Motor neuron (in vitro differentiated cells): Measurements from ENCODE around the gene REN. TPM values are rescaled to one million over a fixed set of nuclear protein-coding genes. Genes with fewer than 3 reads are reported as not detected.

Experiments
- ATAC-seq, 8 experiments: fragments of 200-7000 bp; cut with Tn5 transposase; replicated peaks in 6 of 8; 2 replicates each; pipeline ENCODE4 v1.8.0; 2021; ENCODE audit warnings: mild to moderate bottlenecking in 8 of 8, moderate library complexity in 8 of 8
- H3K27ac ChIP-seq, 2 donors: fragments of 250-450 bp; sonication (Bioruptor Pico); 2 replicates each; pipeline ENCODE4 v1.9.0; 2021; ENCODE audit warnings: antibody characterized with exemption in 2 of 2, mild to moderate bottlenecking in 2 of 2, moderate library complexity in 1 of 2
- H3K4me1 ChIP-seq, 2 donors: fragments of 250-450 bp; sonication (Bioruptor Pico); replicated peaks in 1 of 2; 2 replicates each; pipeline ENCODE4 v1.6.1; 2021; ENCODE audit warnings: antibody characterized with exemption in 2 of 2, mild to moderate bottlenecking in 2 of 2, moderate library complexity in 1 of 2
- H3K4me3 ChIP-seq, 5 donors: fragments of 250-450 bp; sonication (Bioruptor Pico); 2 replicates each; pipeline ENCODE4 v1.9.0; 2021; ENCODE audit warnings: antibody characterized with exemption in 5 of 5, mild to moderate bottlenecking in 5 of 5, moderate library complexity in 4 of 5
- WGBS, 10 experiments: fragments of 450-650 bp; shearing (Covaris generic); methylation state at CpG; one replicate each; pipeline ENCODE4 v1.0.0; 2022; 5-methylcytosine and 5-hydroxymethylcytosine counted together
- in situ Hi-C, 9 experiments: fragments of 400-800 bp; cut with MboI; loops; one replicate each; pipeline ENCODE4 v1.15.0; 2021; ENCODE audit warnings: low sequenced_read_pairs in 9 of 9, low pct_unique_long_range_greater_than_20kb in 2 of 9; ENCODE audit not compliant: unreplicated experiment in 9 of 9
- total RNA-seq, 8 experiments: library from RNA; unstranded; fragments of 300-600 nt; gene quantifications; 2 replicates each; pipeline versions ENCODE4 v1.2.3 to v1.2.4, GENCODE V29; 2022

REN gene
- under 1 TPM in 3 of 8 experiments, not detected in 5; 0.25 to 0.75 (median 0.33) TPM for total RNA-seq

DNA sequence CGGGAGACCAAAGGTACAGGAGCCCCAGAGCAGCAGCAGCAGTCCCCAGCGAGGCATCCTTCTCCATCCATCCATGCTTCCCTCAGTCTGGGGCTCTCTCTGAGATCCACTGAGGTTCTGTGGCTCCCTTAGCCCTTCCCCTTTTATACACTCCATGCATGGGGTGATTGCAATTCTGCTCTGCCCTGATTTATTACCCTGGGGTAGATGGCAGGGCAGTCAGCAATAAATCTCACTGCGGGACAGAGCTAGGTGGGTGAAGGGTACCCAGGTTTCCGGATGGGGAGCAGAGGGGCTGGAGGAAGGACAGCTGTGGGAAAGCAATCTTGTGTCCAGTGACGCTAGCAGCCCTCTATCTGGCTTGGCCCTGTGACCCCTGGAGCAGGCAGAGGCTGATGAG, at the start of gene REN:
TSS of gene REN (minus strand) at position 119 of the 400 bp plus-strand sequence. CDS start at position 75, 44 bp downstream.
- Histone ChIP-seq H3K27ac (peak within 1 kb of the TSS in 1 of 2 donors; percentile 49), H3K4me3 (no peak within 1 kb of the TSS), H3K4me1 (peaks cover 9 to 14% of the 10 kb centered on the region in 2 donors)
- WGBS, 10 experiments: 0 to 71% (median 58%) methylated on average over 1 to 5 of the region's 5 CpGs; no CpG with 5 or more reads in 4 of the 10 experiments
- peak in 4 of 8 experiments; percentile 27 to 72 (median 61) for ATAC-seq
- in situ Hi-C loops: loop anchor here in 8 of 9 experiments (10.0 to 25.0 kb wide), 3 partner anchors 196 to 346 kb away; partner anchors contain the start of genes PLEKHA6 (in 6 of the 8) and MDM4 (in 1 of the 8)

DNA sequence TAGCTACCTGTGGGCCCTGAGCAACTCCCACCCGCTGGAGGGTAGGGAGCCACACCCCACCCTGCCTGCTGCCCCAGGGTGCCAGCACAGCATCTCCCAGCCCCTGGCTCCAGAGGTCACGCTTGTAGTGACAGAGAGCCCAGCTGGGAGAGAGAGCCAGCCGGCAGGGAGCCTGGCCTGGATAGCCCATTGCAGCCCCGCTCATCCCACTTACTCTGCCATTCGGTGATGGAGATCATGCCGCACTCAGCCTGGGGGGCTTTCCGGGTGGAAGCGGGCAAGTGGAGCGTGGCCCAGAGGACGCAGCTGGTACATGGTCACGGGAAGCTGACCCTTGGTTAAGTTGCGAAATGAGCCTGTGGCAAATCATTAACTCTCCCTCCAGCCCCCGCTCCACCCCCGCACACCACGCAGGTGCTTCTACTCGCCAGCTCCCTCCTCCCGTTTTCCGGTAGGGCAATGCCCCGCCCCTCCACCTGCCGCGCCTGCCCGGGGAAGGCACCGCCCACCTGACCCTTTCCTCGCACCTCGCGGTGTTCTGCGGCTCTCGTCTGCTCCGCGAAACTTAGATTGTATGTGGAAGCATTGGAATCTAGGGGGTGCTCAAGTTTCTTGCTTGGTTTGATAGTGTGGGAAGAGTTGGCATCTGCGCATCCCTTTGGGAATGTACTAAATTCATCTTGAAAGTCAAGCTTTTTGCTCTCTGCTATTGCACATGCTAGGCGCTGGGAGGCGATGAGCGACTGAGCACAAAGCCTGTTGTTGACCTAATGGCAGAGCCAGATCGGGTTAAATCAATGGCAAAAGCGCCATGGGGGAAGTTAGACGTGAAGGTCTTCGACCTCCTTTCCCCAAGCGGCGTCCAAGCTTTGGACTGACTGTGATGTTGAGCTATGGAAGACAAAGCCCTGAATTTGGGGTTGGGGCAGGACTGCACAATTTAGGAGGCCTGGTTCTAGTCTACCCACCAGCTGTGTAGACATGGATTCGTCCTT, 47.8 kb upstream of the REN start, which contains the start of gene GOLT1A:
TSS of gene GOLT1A (minus strand) at position 321 of the 995 bp plus-strand sequence. CDS start at position 239, 82 bp downstream.
- Histone ChIP-seq H3K27ac (peak within 1 kb of the TSS in 1 of 2 donors; percentile 3), H3K4me3 (peak within 1 kb of the TSS in 3 of 5 donors; percentile 4 to 6 (median 5)), H3K4me1 (peaks cover 0 to 12% of the 10 kb centered on the region in 2 donors)
- peak; percentile 73 to 96 (median 88) for ATAC-seq
- in situ Hi-C loops: loop anchor here in 1 of 9 experiments (25.0 kb wide), 1 partner anchor 173 kb away; no protein-coding TSS in a partner anchor
- WGBS, 10 experiments: 0 to 37% (median 15%) methylated on average over 1 to 31 of the region's 41 CpGs

DNA sequence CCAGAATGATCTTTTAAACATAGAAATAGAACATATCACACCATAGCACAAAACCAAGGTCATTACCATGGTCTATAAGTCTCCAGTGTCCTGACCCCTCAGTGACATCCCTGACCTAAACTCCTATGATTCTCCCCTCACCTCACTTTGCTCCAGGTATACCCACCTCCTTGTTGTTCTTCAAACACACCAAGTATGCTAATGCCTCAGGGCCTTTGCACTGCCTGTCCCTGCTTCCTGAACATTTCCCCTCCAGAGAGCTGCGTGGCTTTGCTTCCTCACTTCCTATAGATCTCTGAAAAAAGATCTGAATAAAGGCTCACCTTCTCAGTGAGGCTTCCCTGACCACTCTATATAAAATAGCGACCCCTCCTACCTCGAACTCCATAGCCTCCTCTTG, 46.6 kb upstream of the REN start:
- peaks cover 0 to 12% of the 10 kb centered on the region in 2 donors for H3K4me1 ChIP-seq
- ATAC-seq: no peak
- in situ Hi-C loops: loop anchor here in 1 of 9 experiments (25.0 kb wide), 1 partner anchor 175 kb away; no protein-coding TSS in a partner anchor
- H3K4me3 ChIP-seq: no peak overlapping the region
- WGBS, 10 experiments: 70 to 100% (median 88%) methylated on average over 1 to 3 of the region's 3 CpGs
- H3K27ac ChIP-seq: no peak overlapping the region

DNA sequence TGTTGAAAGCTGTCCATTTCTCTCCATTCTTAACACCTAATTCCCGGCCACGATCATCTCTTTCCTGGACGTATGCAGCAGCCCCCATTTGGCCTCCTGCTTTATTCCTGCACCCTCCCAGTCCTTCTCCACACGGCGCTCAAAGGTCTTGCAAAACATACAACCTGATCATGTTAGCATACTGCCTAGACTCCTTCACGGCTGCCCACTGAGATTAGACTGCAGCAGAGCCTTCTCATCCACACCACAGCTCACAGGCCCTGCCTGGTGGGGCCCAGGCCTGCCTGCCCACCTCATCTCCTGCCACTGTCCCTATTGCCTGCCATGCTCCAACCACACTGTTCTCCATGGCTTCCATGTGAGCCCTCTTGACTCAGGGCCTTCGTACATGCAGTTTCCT, 44.9 kb upstream of the REN start:
- no peak overlapping the region for H3K4me3 ChIP-seq
- in situ Hi-C loops: loop anchor here in 1 of 9 experiments (25.0 kb wide), 1 partner anchor 176 kb away; no protein-coding TSS in a partner anchor
- peaks cover 3 to 12% of the 10 kb centered on the region in 2 donors for H3K4me1 ChIP-seq
- H3K27ac ChIP-seq: no peak overlapping the region
- 50 to 86% (median 68%) methylated on average over 1 to 2 of the region's 7 CpGs; no CpG with 5 or more reads in 4 of the 10 experiments for WGBS, 10 experiments
- ATAC-seq: no peak

DNA sequence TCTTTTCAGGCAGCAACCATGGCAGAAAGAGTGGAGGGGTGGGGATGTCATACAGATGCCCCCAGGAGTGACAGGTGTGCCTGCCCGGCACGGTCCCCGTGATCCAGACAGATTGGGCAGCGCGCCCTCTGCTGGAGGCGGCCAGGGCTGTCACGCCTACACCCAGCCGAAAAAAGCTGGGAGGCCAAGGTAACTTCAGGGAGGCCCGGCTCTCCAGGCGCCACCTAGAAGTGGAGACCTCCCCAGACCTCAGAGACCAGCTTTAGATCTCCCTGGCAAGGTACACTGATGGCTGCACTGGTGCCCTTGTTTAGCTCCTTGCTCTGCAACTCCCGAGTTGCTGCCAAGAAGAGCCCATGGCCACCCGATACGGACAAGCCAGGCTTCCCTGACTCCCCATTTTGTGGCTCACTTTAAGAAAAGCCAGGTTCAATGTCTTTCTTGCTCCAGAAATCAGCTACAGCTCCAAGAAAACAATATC, 41.0 kb upstream of the REN start:
- WGBS, 10 experiments: 0 to 60% (median 25%) methylated on average over 1 to 11 of the region's 13 CpGs; no CpG with 5 or more reads in 3 of the 10 experiments
- in situ Hi-C loops: loop anchor here in 1 of 9 experiments (25.0 kb wide), 1 partner anchor 180 kb away; no protein-coding TSS in a partner anchor
- ATAC-seq: peak; percentile 95 to 99 (median 98)
- H3K27ac ChIP-seq: no peak overlapping the region
- peaks cover 0 to 5% of the 10 kb centered on the region in 2 donors for H3K4me1 ChIP-seq
- H3K4me3 ChIP-seq: no peak overlapping the region

DNA sequence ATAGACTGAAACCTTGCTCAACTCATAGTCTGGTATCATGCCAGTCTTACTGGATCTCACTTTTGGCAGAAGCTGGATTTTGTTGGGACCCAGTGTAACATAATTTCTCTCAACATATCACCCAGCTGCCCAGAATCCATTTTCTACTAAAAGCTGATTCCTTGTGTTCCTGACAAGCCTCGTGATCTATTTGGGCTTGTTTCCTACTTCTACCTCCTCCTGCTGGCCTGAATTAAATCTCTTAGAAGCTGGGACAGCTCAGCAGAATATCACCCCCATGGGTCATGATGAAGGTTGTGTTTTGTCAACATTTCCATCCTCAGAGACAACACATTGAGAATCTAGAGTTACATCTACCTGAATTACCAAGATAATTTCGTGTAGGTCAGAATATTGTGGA, 40.0 kb upstream of the REN start:
- no peak overlapping the region for H3K4me3 ChIP-seq
- ATAC-seq: peak in 1 of 8 experiments; percentile 36
- H3K4me1 ChIP-seq: peaks cover 0 to 5% of the 10 kb centered on the region in 2 donors
- H3K27ac ChIP-seq: no peak overlapping the region
- WGBS, 10 experiments: 0 to 83% (median 54%) methylated on average over 1 to 2 of the region's 2 CpGs; no CpG with 5 or more reads in 1 of the 10 experiments
- in situ Hi-C loops: loop anchor here in 1 of 9 experiments (25.0 kb wide), 1 partner anchor 181 kb away; no protein-coding TSS in a partner anchor

DNA sequence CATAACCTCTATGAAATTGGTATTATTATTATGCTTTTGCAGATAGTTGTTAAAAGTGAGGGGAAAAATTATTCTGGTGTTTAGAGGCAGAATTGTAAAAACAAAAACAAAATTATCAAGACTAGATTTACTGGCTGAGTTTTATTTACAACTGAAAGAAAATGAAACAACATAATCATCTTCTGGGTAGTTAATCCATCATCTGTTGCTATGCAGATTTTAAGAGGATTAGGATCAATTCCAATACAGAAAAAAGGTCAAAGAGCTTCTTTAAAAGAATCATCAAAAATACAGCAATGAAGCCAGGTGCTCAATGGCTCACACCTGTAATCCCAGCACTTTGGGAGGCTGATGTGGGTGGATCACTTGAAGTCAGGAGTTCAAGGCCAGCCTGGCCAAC, 39.3 kb upstream of the REN start:
- ATAC-seq: no peak

DNA sequence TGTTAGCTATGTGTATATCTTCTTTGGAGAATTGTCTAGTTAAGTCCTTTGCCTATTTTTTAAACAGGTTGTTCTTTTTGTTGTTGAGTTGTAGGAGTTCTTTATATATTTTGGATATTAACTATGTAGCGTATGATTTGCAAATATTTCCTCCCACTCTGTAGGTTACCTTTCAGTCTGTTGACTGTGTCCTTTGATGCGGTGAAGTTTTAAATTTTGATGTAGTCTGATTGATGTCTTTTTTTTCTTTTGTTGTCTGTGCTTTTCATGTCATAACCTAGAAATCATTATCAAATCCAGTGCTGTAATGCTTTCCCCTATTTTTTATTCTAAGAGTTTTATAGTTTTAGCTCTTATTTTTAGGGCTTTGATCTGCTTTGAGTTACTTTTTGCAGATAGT, 38.8 kb upstream of the REN start:
- in situ Hi-C loops: loop anchor here in 1 of 9 experiments (25.0 kb wide), 1 partner anchor 182 kb away; no protein-coding TSS in a partner anchor
- H3K4me1 ChIP-seq: peaks cover 0 to 5% of the 10 kb centered on the region in 2 donors
- H3K27ac ChIP-seq: no peak overlapping the region
- H3K4me3 ChIP-seq: no peak overlapping the region
- no peak for ATAC-seq
- 60 to 100% (median 92%) methylated on average over 1 to 2 of the region's 2 CpGs for WGBS, 10 experiments

More for the DNA sequence above, 39.3 kb upstream of the REN start:
- Histone ChIP-seq H3K4me1 (peaks cover 0 to 5% of the 10 kb centered on the region in 2 donors), H3K4me3 (no peak overlapping the region), H3K27ac (no peak overlapping the region)
- in situ Hi-C loops: loop anchor here in 1 of 9 experiments (25.0 kb wide), 1 partner anchor 182 kb away; no protein-coding TSS in a partner anchor

DNA sequence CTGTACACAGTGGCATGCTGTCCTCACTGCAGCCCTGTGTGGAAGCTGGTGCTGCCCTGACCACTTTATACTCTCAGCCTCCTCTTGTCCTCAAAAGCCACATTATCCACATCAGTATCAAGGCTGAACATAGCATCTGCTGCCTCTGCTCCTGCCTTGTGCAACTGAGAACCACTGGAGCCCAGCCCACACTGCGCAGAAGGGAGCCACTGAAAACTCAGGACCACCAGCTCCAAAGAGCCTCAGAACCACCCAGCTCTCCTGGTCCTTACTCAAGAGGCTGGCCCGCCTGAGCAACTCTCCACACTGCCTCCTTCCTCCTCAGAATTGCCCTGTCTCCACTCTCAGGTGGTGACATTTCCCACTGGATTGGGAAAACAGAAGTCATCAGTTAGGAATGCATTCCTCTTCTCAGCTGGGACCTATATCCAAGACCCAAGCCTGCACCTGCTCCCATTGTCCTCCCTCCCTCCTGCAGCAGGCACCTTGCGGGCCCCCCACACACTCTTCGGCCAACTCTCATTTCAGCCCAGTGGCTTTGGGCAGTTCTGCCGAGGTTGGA, 37.1 kb upstream of the REN start:
- in situ Hi-C loops: loop anchor here in 1 of 9 experiments (25.0 kb wide), 1 partner anchor 184 kb away; no protein-coding TSS in a partner anchor
- 71 to 93% (median 80%) methylated on average over 1 to 5 of the region's 5 CpGs; no CpG with 5 or more reads in 3 of the 10 experiments for WGBS, 10 experiments

DNA sequence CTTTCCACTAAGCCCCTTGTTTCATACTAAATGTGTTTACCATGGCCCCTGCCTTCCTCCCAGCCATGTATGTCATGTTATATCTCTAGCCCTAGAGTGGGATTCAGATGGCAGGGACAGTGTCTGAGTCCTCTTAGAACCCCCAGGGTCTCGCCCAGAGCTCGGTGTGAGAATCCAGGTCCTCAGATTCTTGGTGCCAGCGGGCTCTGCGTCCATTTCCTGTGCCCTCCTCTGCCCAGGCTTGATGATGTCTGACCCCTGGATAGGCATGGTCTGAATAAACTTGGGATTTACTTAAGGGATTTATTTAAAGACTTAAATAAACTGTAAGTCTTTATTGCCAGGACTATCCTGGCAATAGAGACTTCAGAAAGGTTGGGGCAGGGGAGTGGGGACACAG, 36.3 kb upstream of the REN start:
- 0 to 100% (median 69%) methylated on average over 1 to 4 of the region's 4 CpGs; no CpG with 5 or more reads in 4 of the 10 experiments for WGBS, 10 experiments
- in situ Hi-C loops: loop anchor here in 1 of 9 experiments (25.0 kb wide), 1 partner anchor 185 kb away; no protein-coding TSS in a partner anchor
- no peak for ATAC-seq

More for the DNA sequence above, 37.1 kb upstream of the REN start:
- ATAC-seq: no peak
- peaks cover 8 to 10% of the 10 kb centered on the region in 2 donors for H3K4me1 ChIP-seq
- H3K4me3 ChIP-seq: no peak overlapping the region
- no peak overlapping the region for H3K27ac ChIP-seq

DNA sequence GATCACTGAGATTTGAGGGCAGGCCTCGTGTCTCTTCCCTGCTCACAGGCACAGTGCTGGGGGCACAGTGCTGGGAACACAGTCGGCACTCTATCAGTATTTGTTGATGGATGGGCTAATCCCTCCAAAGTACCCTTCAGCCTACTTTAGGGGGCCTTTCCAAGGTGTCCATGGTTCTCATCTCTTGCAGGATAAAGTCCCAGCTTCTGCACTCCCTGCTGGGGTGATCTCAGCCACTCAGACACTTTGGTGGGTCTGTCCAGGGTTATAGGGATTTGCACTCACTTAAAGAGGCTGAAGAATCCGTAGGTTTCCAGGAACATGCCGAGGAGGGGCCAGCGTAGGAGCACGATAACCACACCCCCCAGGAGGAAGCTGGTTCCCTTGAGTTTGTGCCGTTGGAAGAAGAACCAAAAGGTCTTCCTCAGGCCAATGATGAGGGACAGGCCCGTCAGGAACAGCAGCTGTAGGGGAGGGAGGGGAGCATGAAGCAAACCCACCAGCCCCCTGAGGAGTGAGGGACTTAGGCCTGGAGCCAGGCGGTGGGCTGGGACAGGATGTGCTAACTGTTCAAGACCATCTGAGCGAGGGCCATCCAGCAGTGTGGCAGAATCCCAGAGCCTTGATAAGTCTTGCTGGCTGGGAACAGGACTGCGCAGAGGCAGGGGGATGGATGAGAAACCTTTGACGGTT, 35.4 kb upstream of the REN start:
- in situ Hi-C loops: loop anchor here in 1 of 9 experiments (25.0 kb wide), 1 partner anchor 186 kb away; no protein-coding TSS in a partner anchor
- no peak overlapping the region for H3K4me3 ChIP-seq
- peaks cover 8 to 14% of the 10 kb centered on the region in 2 donors for H3K4me1 ChIP-seq
- no peak overlapping the region for H3K27ac ChIP-seq
- no peak for ATAC-seq
- 48 to 100% (median 79%) methylated on average over 1 to 12 of the region's 12 CpGs; no CpG with 5 or more reads in 1 of the 10 experiments for WGBS, 10 experiments

More for the DNA sequence above, 36.3 kb upstream of the REN start:
- no peak overlapping the region for H3K27ac ChIP-seq
- peaks cover 8 to 10% of the 10 kb centered on the region in 2 donors for H3K4me1 ChIP-seq
- H3K4me3 ChIP-seq: no peak overlapping the region
